HG02981 (cell line): ENCODE data around the gene NCOR1.

Experiments used
- ATAC-seq: cut with Tn5 transposase; IDR thresholded peaks from one replicate; pipeline ENCODE4 v1.9.1; 2021; ENCODE audit warnings: mild to moderate bottlenecking, moderate library complexity; ENCODE audit not compliant: unreplicated experiment

Gene NCOR1

DNA sequence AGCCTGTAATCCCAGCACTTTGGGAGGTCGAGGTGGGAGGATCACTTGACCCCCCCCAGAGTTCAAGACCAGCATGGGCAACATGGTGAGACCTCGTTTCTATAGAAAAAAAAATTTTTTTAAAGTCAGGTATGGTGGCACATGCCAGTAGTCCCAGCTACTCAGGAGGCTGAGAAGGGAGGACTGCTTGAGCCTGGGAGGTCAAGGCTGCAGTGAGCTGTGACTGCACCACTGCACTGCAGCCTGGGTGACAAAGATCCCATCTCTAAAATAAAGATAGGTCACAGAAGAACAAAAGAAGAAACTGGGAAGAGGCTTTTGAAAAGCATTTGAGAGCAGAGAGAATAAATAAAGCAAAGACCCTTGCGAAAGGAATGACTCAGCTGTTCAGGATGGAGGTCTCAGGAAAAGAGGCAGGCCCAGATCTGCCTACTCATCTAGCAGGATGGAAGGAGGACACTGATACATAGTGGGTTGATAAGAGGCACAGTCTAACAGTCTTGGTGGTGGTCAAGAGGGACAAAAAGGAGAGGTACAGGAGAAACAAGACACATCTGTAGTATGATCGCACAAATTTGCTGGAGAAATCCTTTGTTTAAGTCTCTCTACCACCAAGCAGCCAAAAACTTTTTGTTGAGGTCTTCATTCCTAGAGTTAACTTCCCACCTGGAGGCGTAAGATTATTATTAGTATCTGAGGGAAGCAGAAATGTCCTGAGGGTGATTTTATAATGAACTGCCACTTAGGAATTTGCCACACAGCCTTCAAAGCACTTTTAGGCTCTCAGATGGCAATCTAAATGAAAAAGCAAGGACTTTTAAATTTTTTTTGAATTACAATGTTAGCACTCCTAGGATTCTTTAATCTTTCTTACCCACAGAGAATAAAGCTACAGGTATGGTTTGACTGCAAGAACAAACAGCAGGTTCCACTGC lies 233.4 kb downstream of the NCOR1 start:
- no peak for ATAC-seq

DNA sequence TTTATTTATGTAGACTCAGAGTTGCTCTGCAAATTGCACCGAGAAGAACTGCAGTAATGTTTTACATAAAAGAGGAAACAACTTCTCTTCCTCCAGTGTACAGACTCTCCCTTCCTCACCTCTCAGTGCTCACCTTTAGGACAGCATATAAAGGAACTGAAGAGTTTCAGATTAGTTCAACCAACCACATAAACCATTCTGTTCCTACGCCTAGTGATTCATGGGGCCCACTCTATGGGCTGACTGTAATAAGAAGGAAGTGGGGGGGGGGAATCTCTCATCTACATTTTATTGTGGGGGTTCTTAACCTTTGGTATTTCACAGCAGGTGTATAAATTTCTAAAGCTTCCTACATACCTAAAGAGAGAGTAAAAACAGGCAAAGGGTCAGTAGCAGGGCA lies 234.1 kb downstream of the NCOR1 start:
- ATAC-seq = peak; percentile 87
